HepG2 (cell line): Measurements from ENCODE around the gene ADAM19. TPM values are rescaled to one million over a fixed set of nuclear protein-coding genes. Genes with fewer than 3 reads are reported as not detected.
A peak's percentile ranks its signal among the peaks of the same experiment; 100 is the strongest.

ENCODE experiments used
- CEBPG ChIP-seq: IDR thresholded peaks from 2 replicates; pipeline ENCODE4 v1.6.1; 2016
- EP300 ChIP-seq, 3 experiments: sonication (generic) in 1 of 3; formaldehyde crosslinking in 1 of 3; IDR thresholded peaks; 2 replicates each; pipeline versions ENCODE4 v1.5.1 to v1.6.1; 2011 to 2020; ENCODE audit warnings: low read depth in 2 of 3, low read length in 2 of 3, borderline replicate concordance in 1 of 3, improper control_type of control experiment in 1 of 3, mild to moderate bottlenecking in 1 of 3, missing genetic modification reagents in 1 of 3, moderate library complexity in 1 of 3
- FOXO1 ChIP-seq: sonication (generic); formaldehyde crosslinking; IDR thresholded peaks from 2 replicates; pipeline ENCODE4 v1.4.0; 2020; ENCODE audit warnings: missing genetic modification reagents
- HDAC2 ChIP-seq: sonication (generic); formaldehyde crosslinking; IDR thresholded peaks from 2 replicates; pipeline ENCODE4 v1.4.0; 2020; ENCODE audit warnings: missing genetic modification reagents
- HNF4G ChIP-seq, 2 experiments: sonication (generic) in 1 of 2; formaldehyde crosslinking in 1 of 2; IDR thresholded peaks; 2 replicates each; pipeline versions ENCODE4 v1.4.0 to v1.6.1; 2011 to 2020; ENCODE audit warnings: borderline replicate concordance in 2 of 2, low read depth in 2 of 2, mild to moderate bottlenecking in 2 of 2, low read length in 1 of 2, missing genetic modification reagents in 1 of 2, moderate library complexity in 1 of 2
- HOXA5 ChIP-seq: sonication (generic); formaldehyde crosslinking; IDR thresholded peaks from 2 replicates; pipeline ENCODE4 v1.4.0; 2020; ENCODE audit warnings: missing genetic modification reagents
- JUN ChIP-seq: sonication (generic); formaldehyde crosslinking; IDR thresholded peaks from 2 replicates; pipeline ENCODE4 v1.4.0; 2020; ENCODE audit warnings: mild to moderate bottlenecking, missing genetic modification reagents
- MEIS2 ChIP-seq: sonication (generic); formaldehyde crosslinking; IDR thresholded peaks from 2 replicates; pipeline ENCODE4 v1.9.0; 2021; ENCODE audit warnings: mild to moderate bottlenecking, missing genetic modification reagents
- NCOR1 ChIP-seq: fragments of 200-600 bp; sonication (generic); IDR thresholded peaks from 2 replicates; pipeline ENCODE4 v1.7.0; 2017; ENCODE audit warnings: antibody characterized with exemption, low read length, borderline replicate concordance
- PBX2 ChIP-seq: IDR thresholded peaks from 2 replicates; pipeline ENCODE4 v1.6.1; 2016; ENCODE audit warnings: control low read depth
- PITX1 ChIP-seq: sonication (generic); formaldehyde crosslinking; IDR thresholded peaks from 2 replicates; pipeline ENCODE4 v1.5.1; 2020; ENCODE audit warnings: mild to moderate bottlenecking, missing genetic modification reagents
- RARA ChIP-seq: IDR thresholded peaks from 2 replicates; pipeline ENCODE4 v1.6.1; 2016; ENCODE audit warnings: missing genetic modification reagents, missing compliant biosample characterization
- REL ChIP-seq: sonication (generic); formaldehyde crosslinking; conservative IDR thresholded peaks from 2 replicates; pipeline ENCODE4 v1.8.0; 2022; ENCODE audit warnings: mild to moderate bottlenecking, missing genetic modification reagents, moderate library complexity
- RFXANK ChIP-seq: IDR thresholded peaks from 2 replicates; pipeline ENCODE4 v1.6.1; 2016
- SALL1 ChIP-seq: sonication (generic); formaldehyde crosslinking; IDR thresholded peaks from 2 replicates; pipeline ENCODE4 v1.8.0; 2022; ENCODE audit warnings: mild to moderate bottlenecking, missing genetic modification reagents
- SMYD3 ChIP-seq: sonication (generic); formaldehyde crosslinking; IDR thresholded peaks from 2 replicates; pipeline ENCODE4 v1.8.1; 2023; ENCODE audit warnings: mild to moderate bottlenecking, missing genetic modification reagents
- THAP11 ChIP-seq: IDR thresholded peaks from 2 replicates; pipeline ENCODE4 v1.6.1; 2016; ENCODE audit warnings: missing biosample characterization, missing genetic modification reagents
- ZBTB20 ChIP-seq: sonication (generic); formaldehyde crosslinking; IDR thresholded peaks from 2 replicates; pipeline ENCODE4 v1.8.1; 2023; ENCODE audit warnings: missing genetic modification reagents, low read depth, mild to moderate bottlenecking, borderline replicate concordance
- ZNF446 ChIP-seq: sonication (generic); formaldehyde crosslinking; IDR thresholded peaks from 2 replicates; pipeline ENCODE4 v1.5.0; 2020; ENCODE audit warnings: mild to moderate bottlenecking, missing genetic modification reagents
- ZNF644 ChIP-seq: IDR thresholded peaks from 2 replicates; pipeline ENCODE4 v1.6.1; 2016; ENCODE audit warnings: low read depth
- ZNF7 ChIP-seq: IDR thresholded peaks from 2 replicates; pipeline ENCODE4 v1.6.1; 2016; ENCODE audit warnings: missing biosample characterization, missing genetic modification reagents
- ZSCAN12 ChIP-seq: sonication (generic); formaldehyde crosslinking; IDR thresholded peaks from 2 replicates; pipeline ENCODE4 v1.9.0; 2021; ENCODE audit warnings: mild to moderate bottlenecking, missing genetic modification reagents
- polyA plus RNA-seq, 8 experiments: library from polyadenylated mRNA; depleted of rRNA in 3 of 8; stranded (reverse) in 7 of 8; unstranded in 1 of 8; fragments of >200 nt; fragmentation: Illumina TruSeq in 4 of 8; extraction: Trizol in 4 of 8; gene quantifications; 2 replicates each; pipeline versions ENCODE4 v1.2.1 to v1.2.3, GENCODE V29; 2011 to 2016; ENCODE audit warnings: low read depth in 4 of 8, missing spikeins in 1 of 8, mixed read lengths in 1 of 8; ENCODE audit not compliant: insufficient read depth in 1 of 8
- total RNA-seq, 5 experiments: library from RNA; depleted of rRNA; stranded (reverse); fragments of >200 nt; fragmentation: Illumina TruSeq; extraction: Trizol; gene quantifications; 2 replicates each; pipeline ENCODE4 v1.2.3, GENCODE V29; 2016; ENCODE audit warnings: low read depth in 1 of 5
- TF ChIP-seq, protein P1 (sequence below): sonication (generic); formaldehyde crosslinking; conservative IDR thresholded peaks from 2 replicates; pipeline ENCODE4 v1.4.0; 2020; ENCODE audit warnings: mild to moderate bottlenecking, missing genetic modification reagents, moderate library complexity
- TF ChIP-seq, protein P2 (sequence below): sonication (generic); formaldehyde crosslinking; IDR thresholded peaks from 2 replicates; pipeline ENCODE4 v1.8.1; 2022; ENCODE audit warnings: mild to moderate bottlenecking, missing genetic modification reagents
- TF ChIP-seq, protein P3 (sequence below): sonication (generic); formaldehyde crosslinking; IDR thresholded peaks from 2 replicates; pipeline ENCODE4 v1.4.0; 2020; ENCODE audit warnings: missing genetic modification reagents

ADAM19 gene
- total and polyA plus RNA-seq, 2 of the 13 experiments (the other 11 are each of a cell fraction or from before 2014, with no cell fraction given), result 0.38 to 0.74 TPM

DNA sequence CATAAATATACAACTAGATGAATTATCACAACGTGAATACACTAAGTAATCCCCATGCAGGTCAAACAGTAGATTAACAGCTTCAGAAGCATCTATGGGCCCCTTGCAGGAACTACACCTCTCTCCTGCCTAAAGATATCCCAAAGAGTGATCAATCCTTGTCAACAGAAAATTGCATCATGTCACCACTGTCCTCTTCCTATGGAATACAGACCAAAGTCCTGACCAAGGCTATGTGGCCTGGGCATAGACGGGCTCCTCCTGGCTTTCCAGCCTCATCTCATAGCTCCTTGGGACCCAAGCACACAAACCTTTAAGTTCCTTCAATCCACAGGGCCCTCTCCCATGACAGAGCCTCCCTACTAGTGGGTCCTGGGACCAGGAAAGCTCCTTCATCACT, 90.2 kb downstream of the ADAM19 start (continued):
- TF ChIP-seq, protein P1, sequence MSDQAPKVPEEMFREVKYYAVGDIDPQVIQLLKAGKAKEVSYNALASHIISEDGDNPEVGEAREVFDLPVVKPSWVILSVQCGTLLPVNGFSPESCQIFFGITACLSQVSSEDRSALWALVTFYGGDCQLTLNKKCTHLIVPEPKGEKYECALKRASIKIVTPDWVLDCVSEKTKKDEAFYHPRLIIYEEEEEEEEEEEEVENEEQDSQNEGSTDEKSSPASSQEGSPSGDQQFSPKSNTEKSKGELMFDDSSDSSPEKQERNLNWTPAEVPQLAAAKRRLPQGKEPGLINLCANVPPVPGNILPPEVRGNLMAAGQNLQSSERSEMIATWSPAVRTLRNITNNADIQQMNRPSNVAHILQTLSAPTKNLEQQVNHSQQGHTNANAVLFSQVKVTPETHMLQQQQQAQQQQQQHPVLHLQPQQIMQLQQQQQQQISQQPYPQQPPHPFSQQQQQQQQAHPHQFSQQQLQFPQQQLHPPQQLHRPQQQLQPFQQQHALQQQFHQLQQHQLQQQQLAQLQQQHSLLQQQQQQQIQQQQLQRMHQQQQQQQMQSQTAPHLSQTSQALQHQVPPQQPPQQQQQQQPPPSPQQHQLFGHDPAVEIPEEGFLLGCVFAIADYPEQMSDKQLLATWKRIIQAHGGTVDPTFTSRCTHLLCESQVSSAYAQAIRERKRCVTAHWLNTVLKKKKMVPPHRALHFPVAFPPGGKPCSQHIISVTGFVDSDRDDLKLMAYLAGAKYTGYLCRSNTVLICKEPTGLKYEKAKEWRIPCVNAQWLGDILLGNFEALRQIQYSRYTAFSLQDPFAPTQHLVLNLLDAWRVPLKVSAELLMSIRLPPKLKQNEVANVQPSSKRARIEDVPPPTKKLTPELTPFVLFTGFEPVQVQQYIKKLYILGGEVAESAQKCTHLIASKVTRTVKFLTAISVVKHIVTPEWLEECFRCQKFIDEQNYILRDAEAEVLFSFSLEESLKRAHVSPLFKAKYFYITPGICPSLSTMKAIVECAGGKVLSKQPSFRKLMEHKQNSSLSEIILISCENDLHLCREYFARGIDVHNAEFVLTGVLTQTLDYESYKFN, result peak; percentile 67
- TF ChIP-seq EP300 (IDR thresholded peaks at IDR 0.05; ENCODE audit: low read depth in 2 of 2, low read length in 2 of 2), result peak in 1 of 2 experiments; percentile 30; a peak in 1 of 4 replicates
- no peak for TF ChIP-seq EP300 (CRISPR knock-in tag; IDR thresholded peaks at IDR 0.05; ENCODE audit: borderline replicate concordance)
- peak; percentile 16; the same call in 1 of the 2 replicates for TF ChIP-seq RARA
- TF ChIP-seq MEIS2 (CRISPR knock-in tag), result peak; percentile 95
- no peak for TF ChIP-seq REL (CRISPR knock-in tag)
- TF ChIP-seq RFXANK (CRISPR knock-in tag), result no peak
- TF ChIP-seq THAP11 (CRISPR knock-in tag), result 0 out of 2 replicates have a peak, but pooled peaks have one; percentile 42
- TF ChIP-seq ZNF446 (CRISPR knock-in tag), result no peak
- TF ChIP-seq PITX1 (CRISPR knock-in tag), result peak; percentile 40; the same call in 1 of the 2 replicates
- TF ChIP-seq CEBPG (CRISPR knock-in tag), result peak; percentile 94
- TF ChIP-seq JUN (CRISPR knock-in tag), result no peak
- TF ChIP-seq ZNF7 (CRISPR knock-in tag), result no peak
- TF ChIP-seq ZBTB20, result peak; percentile 82; the same call in 1 of the 2 replicates
- TF ChIP-seq, protein P2, sequence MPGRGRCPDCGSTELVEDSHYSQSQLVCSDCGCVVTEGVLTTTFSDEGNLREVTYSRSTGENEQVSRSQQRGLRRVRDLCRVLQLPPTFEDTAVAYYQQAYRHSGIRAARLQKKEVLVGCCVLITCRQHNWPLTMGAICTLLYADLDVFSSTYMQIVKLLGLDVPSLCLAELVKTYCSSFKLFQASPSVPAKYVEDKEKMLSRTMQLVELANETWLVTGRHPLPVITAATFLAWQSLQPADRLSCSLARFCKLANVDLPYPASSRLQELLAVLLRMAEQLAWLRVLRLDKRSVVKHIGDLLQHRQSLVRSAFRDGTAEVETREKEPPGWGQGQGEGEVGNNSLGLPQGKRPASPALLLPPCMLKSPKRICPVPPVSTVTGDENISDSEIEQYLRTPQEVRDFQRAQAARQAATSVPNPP (CRISPR knock-in tag), result no peak
- peak; percentile 59; the same call in 1 of the 2 replicates for TF ChIP-seq FOXO1 (CRISPR knock-in tag)
- TF ChIP-seq, protein P3, sequence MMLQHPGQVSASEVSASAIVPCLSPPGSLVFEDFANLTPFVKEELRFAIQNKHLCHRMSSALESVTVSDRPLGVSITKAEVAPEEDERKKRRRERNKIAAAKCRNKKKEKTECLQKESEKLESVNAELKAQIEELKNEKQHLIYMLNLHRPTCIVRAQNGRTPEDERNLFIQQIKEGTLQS, result peak; percentile 33; the same call in 1 of the 2 replicates
- TF ChIP-seq HDAC2 (CRISPR knock-in tag), result peak; percentile 48; the same call in 1 of the 2 replicates
- peak; percentile 82 for TF ChIP-seq ZNF644 (CRISPR knock-in tag)
- TF ChIP-seq ZSCAN12 (CRISPR knock-in tag), result no peak
- peak; percentile 70 for TF ChIP-seq HNF4G (IDR thresholded peaks at IDR 0.05; ENCODE audit: borderline replicate concordance, low read depth, low read length)
- peak; percentile 59; the same call in 1 of the 2 replicates for TF ChIP-seq HNF4G (CRISPR knock-in tag; IDR thresholded peaks at IDR 0.05; ENCODE audit: borderline replicate concordance, low read depth)
- peak; percentile 70 for TF ChIP-seq NCOR1
- peak; percentile 41; the same call in 1 of the 2 replicates for TF ChIP-seq SALL1 (CRISPR knock-in tag)
- no peak for TF ChIP-seq SMYD3 (CRISPR knock-in tag)
- TF ChIP-seq HOXA5, result peak; percentile 99
- TF ChIP-seq PBX2, result peak; percentile 64
